Peyer's patch (tissue), 4 donors: ENCODE data around the gene ACSS1.

ENCODE experiments used
- CTCF ChIP-seq, 6 experiments: fragments of 450-650 bp in 4 of 6; fragments of 200-600 bp in 2 of 6; sonication (generic) in 1 of 6; IDR thresholded peaks; one replicate each; pipeline ENCODE4 v1.5.1; 2017 to 2019; ENCODE audit warnings: antibody characterized with exemption in 6 of 6, mild to moderate bottlenecking in 3 of 6, moderate library complexity in 1 of 6
- POLR2A ChIP-seq, 2 donors: fragments of 450-650 bp; IDR thresholded peaks; one replicate each; pipeline ENCODE4 v1.5.1; 2017; ENCODE audit warnings: antibody characterized with exemption in 2 of 2, mild to moderate bottlenecking in 2 of 2, moderate library complexity in 2 of 2

GRCh38 chr20:25011831-25012241, 46.1 kb downstream of the ACSS1 start:
- no peak for TF ChIP-seq CTCF (IDR thresholded peaks at IDR 0.05)
- no peak for TF ChIP-seq POLR2A (IDR thresholded peaks at IDR 0.05)
